GM23338 (cell line): Measurements from ENCODE around the gene PCNT. TPM values are rescaled to one million over a fixed set of nuclear protein-coding genes. Genes with fewer than 3 reads are reported as not detected.

Experiments
- ATAC-seq: fragments of 200-7000 bp; cut with Tn5 transposase; 3 replicates; pipeline ENCODE4 v1.9.1; 2020
- DNase-seq: peaks from one replicate; pipeline ENCODE4 v3.0.0-alpha.2; 2015; ENCODE audit warnings: low spot score
- H2AFZ ChIP-seq: fragments of 200-600 bp; sonication (generic); 2 replicates; pipeline ENCODE4 v1.8.0; 2016; ENCODE audit warnings: antibody characterized with exemption, mild to moderate bottlenecking, moderate library complexity
- H3F3A ChIP-seq: fragments of 200-600 bp; sonication (generic); replicated peaks from 2 replicates; pipeline ENCODE4 v1.8.0; 2017; ENCODE audit warnings: antibody characterized with exemption, mixed run types, low read depth
- H3K27ac ChIP-seq: fragments of 200-600 bp; sonication (generic); 2 replicates; pipeline ENCODE4 v1.6.1; 2016; ENCODE audit warnings: low read depth
- H3K27me3 ChIP-seq: fragments of 200-600 bp; sonication (generic); 2 replicates; pipeline ENCODE4 v1.8.0; 2016; ENCODE audit warnings: mild to moderate bottlenecking, mixed run types, moderate library complexity; ENCODE audit not compliant: insufficient read depth
- H3K36me3 ChIP-seq: fragments of 200-600 bp; sonication (generic); 2 replicates; pipeline ENCODE4 v1.8.0; 2016; ENCODE audit warnings: mild to moderate bottlenecking; ENCODE audit not compliant: insufficient read depth
- H3K4me1 ChIP-seq: fragments of 200-600 bp; sonication (generic); 2 replicates; pipeline ENCODE4 v1.8.0; 2016; ENCODE audit warnings: mild to moderate bottlenecking, moderate library complexity; ENCODE audit not compliant: insufficient read depth
- H3K4me2 ChIP-seq: fragments of 200-600 bp; sonication (generic); 2 replicates; pipeline ENCODE4 v1.7.1; 2017; ENCODE audit warnings: mixed run types
- H3K4me3 ChIP-seq: fragments of 200-600 bp; sonication (generic); 2 replicates; pipeline ENCODE4 v1.6.1; 2016; ENCODE audit warnings: mixed run types
- H3K79me2 ChIP-seq: fragments of 200-600 bp; sonication (generic); replicated peaks from 2 replicates; pipeline ENCODE4 v1.8.0; 2017; ENCODE audit warnings: mild to moderate bottlenecking; ENCODE audit not compliant: insufficient read depth
- H3K9me2 ChIP-seq: fragments of 200-600 bp; sonication (generic); 2 replicates; pipeline ENCODE4 v1.8.0; 2017; ENCODE audit not compliant: insufficient read depth
- H4K20me1 ChIP-seq: fragments of 200-600 bp; sonication (generic); replicated peaks from 2 replicates; pipeline ENCODE4 v1.8.0; 2017; ENCODE audit warnings: mild to moderate bottlenecking; ENCODE audit not compliant: insufficient read depth
- H3K27ac Mint-ChIP-seq: 2 replicates; pipeline ENCODE4 v1.8.0; 2020; ENCODE audit warnings: inconsistent platforms, mild to moderate bottlenecking, moderate library complexity, mixed read lengths
- H3K27me3 Mint-ChIP-seq: 3 replicates; pipeline ENCODE4 v1.8.0; 2022; ENCODE audit warnings: low read depth, mild to moderate bottlenecking, moderate library complexity, mixed read lengths, inconsistent platforms; ENCODE audit not compliant: insufficient read depth, poor library complexity
- H3K36me3 Mint-ChIP-seq: 3 replicates; pipeline ENCODE4 v1.8.0; 2021; ENCODE audit warnings: low read depth, mild to moderate bottlenecking, inconsistent platforms, moderate library complexity, mixed read lengths
- H3K4me1 Mint-ChIP-seq: 3 replicates; pipeline ENCODE4 v1.8.0; 2020; ENCODE audit warnings: mild to moderate bottlenecking, inconsistent platforms, mixed read lengths
- H3K4me3 Mint-ChIP-seq: 3 replicates; pipeline ENCODE4 v1.8.0; 2021; ENCODE audit warnings: moderate library complexity, mild to moderate bottlenecking, inconsistent platforms, mixed read lengths
- H3K9me3 Mint-ChIP-seq: 3 replicates; pipeline ENCODE4 v1.8.0; 2020; ENCODE audit warnings: moderate library complexity, mild to moderate bottlenecking, inconsistent platforms, mixed read lengths
- CREB1 ChIP-seq: fragments of 250-450 bp; sonication (Bioruptor Pico); IDR thresholded peaks from 2 replicates; pipeline ENCODE4 v1.5.0; 2020; ENCODE audit warnings: low read depth, mild to moderate bottlenecking, moderate library complexity
- CTCF ChIP-seq, 2 experiments: fragments of 200-600 bp in 1 of 2; sonication (generic) in 1 of 2; conservative IDR thresholded peaks; 2 replicates each; pipeline versions ENCODE4 v1.5.1 to v1.6.1; 2016 to 2017; ENCODE audit warnings: antibody characterized with exemption in 2 of 2, low read depth in 2 of 2, mild to moderate bottlenecking in 2 of 2, moderate library complexity in 1 of 2
- EZH2 ChIP-seq: fragments of 200-600 bp; sonication (generic); IDR thresholded peaks from one replicate; pipeline ENCODE4 v1.8.0; 2017; ENCODE audit warnings: antibody characterized with exemption, mild to moderate bottlenecking, low read depth; ENCODE audit not compliant: unreplicated experiment
- EZH2phosphoT487 ChIP-seq: fragments of 200-600 bp; sonication (generic); IDR thresholded peaks from one replicate; pipeline ENCODE4 v1.8.1; 2018; ENCODE audit warnings: antibody characterized with exemption; ENCODE audit not compliant: unreplicated experiment
- JUNB ChIP-seq: IDR thresholded peaks from one replicate; pipeline ENCODE4 v1.6.1; 2016; ENCODE audit warnings: antibody characterized with exemption; ENCODE audit not compliant: unreplicated experiment
- NANOG ChIP-seq: IDR thresholded peaks from 2 replicates; pipeline ENCODE4 v1.6.1; 2016; ENCODE audit warnings: antibody characterized with exemption, borderline replicate concordance
- ZNF114 ChIP-seq: fragments of 250-450 bp; sonication (Bioruptor Pico); IDR thresholded peaks from 2 replicates; pipeline ENCODE4 v1.5.0; 2020; ENCODE audit warnings: mild to moderate bottlenecking, moderate library complexity
- ZNF462 ChIP-seq: fragments of 250-450 bp; sonication (Bioruptor Pico); IDR thresholded peaks from 2 replicates; pipeline ENCODE4 v1.5.0; 2020; ENCODE audit warnings: mild to moderate bottlenecking, moderate library complexity
- polyA plus RNA-seq: library from polyadenylated mRNA; unstranded; fragments of >200 nt; fragmentation: Nextera tagmentation; extraction: Ambion mirVana; gene quantifications from 2 replicates; pipeline ENCODE4 v1.2.1, GENCODE V29; 2016
- total RNA-seq: library from RNA; depleted of rRNA; stranded (reverse); fragments of >200 nt; shearing (Covaris generic); gene quantifications from 2 replicates; pipeline ENCODE4 v1.2.3, GENCODE V29; 2014
- TF ChIP-seq, protein P1 (sequence below): IDR thresholded peaks from one replicate; pipeline ENCODE4 v1.6.1; 2018; ENCODE audit warnings: antibody characterized with exemption; ENCODE audit not compliant: unreplicated experiment

The PCNT gene
- total and polyA plus RNA-seq, 2 experiments from 2014 or later: 39.6 to 46.1 TPM

- H3K4me3 ChIP-seq: peak overlapping the region; percentile 83
- peaks cover 13% of the 10 kb centered on the region for H3K36me3 ChIP-seq
- H3K27ac ChIP-seq: peak overlapping the region; percentile 96
- no peaks in the 10 kb centered on the region for H3K9me3 Mint-ChIP-seq
- H3K9me2 ChIP-seq: no peaks in the 10 kb centered on the region
- no peaks in the 10 kb centered on the region for H3K27me3 ChIP-seq
- H3K4me3 Mint-ChIP-seq: peak overlapping the region; percentile 91
- H3F3A ChIP-seq: peaks cover 30% of the 10 kb centered on the region
- peak overlapping the region; percentile 57 for H2AFZ ChIP-seq
- peaks cover 38% of the 10 kb centered on the region for H3K36me3 Mint-ChIP-seq
- peaks cover 60% of the 10 kb centered on the region for H3K79me2 ChIP-seq
- no peak for ATAC-seq
- TF ChIP-seq ZNF114 (CRISPR knock-in tag) (no peak), NANOG (no peak), EZH2phosphoT487 (no peak), JUNB (no peak), CREB1 (CRISPR knock-in tag) (no peak), EZH2 (no peak), CTCF (conservative IDR thresholded peaks at IDR 0.05; ENCODE audit: low read depth in 2 of 2) (no peak), ZNF462 (CRISPR knock-in tag) (no peak)
- TF ChIP-seq, protein P1, sequence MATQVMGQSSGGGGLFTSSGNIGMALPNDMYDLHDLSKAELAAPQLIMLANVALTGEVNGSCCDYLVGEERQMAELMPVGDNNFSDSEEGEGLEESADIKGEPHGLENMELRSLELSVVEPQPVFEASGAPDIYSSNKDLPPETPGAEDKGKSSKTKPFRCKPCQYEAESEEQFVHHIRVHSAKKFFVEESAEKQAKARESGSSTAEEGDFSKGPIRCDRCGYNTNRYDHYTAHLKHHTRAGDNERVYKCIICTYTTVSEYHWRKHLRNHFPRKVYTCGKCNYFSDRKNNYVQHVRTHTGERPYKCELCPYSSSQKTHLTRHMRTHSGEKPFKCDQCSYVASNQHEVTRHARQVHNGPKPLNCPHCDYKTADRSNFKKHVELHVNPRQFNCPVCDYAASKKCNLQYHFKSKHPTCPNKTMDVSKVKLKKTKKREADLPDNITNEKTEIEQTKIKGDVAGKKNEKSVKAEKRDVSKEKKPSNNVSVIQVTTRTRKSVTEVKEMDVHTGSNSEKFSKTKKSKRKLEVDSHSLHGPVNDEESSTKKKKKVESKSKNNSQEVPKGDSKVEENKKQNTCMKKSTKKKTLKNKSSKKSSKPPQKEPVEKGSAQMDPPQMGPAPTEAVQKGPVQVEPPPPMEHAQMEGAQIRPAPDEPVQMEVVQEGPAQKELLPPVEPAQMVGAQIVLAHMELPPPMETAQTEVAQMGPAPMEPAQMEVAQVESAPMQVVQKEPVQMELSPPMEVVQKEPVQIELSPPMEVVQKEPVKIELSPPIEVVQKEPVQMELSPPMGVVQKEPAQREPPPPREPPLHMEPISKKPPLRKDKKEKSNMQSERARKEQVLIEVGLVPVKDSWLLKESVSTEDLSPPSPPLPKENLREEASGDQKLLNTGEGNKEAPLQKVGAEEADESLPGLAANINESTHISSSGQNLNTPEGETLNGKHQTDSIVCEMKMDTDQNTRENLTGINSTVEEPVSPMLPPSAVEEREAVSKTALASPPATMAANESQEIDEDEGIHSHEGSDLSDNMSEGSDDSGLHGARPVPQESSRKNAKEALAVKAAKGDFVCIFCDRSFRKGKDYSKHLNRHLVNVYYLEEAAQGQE: no peak
- H3K4me1 ChIP-seq: peaks cover 50% of the 10 kb centered on the region
- peak overlapping the region; percentile 95 for H3K27ac Mint-ChIP-seq
- peaks cover 43% of the 10 kb centered on the region for H3K4me1 Mint-ChIP-seq
- H4K20me1 ChIP-seq: peaks cover 33% of the 10 kb centered on the region
- H3K4me2 ChIP-seq: peak overlapping the region; percentile 91
- DNase-seq: no peak
- peaks cover 8% of the 10 kb centered on the region for H3K27me3 Mint-ChIP-seq
Measured at GRCh38 chr21:46286648-46287002, 37.3 kb upstream of the PCNT start.
